T-helper 2 cell treated with Interferon-gamma antibody and Interleukin-4, amounts not matched to agents 100 ng/mL and 5 ng/mL, for 36 hours (primary cell): ENCODE measurements around the gene GBGT1. TPM values are rescaled to one million over a fixed set of nuclear protein-coding genes. Genes with fewer than 3 reads are reported as not detected.

Source experiments
- intact Hi-C: fragments of 100-400 bp; cut with micrococcal nuclease; formaldehyde crosslinking; loops from one replicate; pipeline ENCODE4 v1.15.1; 2023
- total RNA-seq: library from RNA; stranded (reverse); gene quantifications from 2 replicates; pipeline ENCODE4 v1.2.3, GENCODE V29; 2022

Gene GBGT1
- total RNA-seq, 1 donor from 2014 or later = 6.7 TPM

DNA sequence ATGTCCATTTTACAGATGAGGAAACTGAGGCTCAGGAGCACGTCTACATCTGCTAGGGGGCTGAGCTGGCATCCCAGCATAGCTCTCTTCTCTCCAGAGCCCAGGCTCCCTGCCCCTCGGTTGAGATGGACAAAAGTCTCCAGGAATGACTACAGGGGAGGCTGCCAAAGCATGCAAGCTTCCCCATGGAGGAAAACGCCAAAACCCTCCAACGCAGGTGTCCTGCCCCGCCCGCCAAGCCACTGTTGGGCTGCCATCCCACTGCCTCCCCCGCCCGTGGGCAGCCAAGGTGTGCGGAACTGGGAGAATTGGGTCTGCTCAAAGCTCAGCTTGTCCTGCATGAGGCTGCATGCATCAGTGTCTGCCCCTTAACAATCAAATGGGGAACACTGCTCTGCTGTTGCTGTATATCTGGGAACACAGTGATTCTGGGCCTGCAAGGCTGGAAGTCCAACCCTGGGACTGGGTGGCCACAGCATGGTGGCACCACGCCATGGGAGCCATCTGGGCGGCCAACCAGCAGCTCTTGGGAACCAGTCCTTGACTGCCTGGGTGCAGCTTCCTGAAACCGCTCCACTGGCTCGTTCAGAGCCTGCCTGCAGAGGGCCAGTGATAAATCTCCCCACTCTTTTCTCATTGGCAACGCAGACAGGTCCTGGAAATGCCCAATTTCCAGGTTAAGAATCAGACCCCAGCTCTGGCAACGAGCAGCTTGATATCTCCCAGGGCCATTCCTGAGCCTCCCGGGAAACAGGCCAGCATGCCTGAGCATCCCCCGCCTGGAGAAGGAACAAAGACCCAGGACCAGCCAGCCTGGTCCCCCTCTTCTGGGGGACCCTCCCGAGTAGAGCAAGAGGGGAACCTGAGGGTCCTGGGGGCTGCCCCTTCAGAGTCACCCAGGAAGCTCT lies 46.2 kb downstream of the GBGT1 start:
- intact Hi-C loops = no loop called here

DNA sequence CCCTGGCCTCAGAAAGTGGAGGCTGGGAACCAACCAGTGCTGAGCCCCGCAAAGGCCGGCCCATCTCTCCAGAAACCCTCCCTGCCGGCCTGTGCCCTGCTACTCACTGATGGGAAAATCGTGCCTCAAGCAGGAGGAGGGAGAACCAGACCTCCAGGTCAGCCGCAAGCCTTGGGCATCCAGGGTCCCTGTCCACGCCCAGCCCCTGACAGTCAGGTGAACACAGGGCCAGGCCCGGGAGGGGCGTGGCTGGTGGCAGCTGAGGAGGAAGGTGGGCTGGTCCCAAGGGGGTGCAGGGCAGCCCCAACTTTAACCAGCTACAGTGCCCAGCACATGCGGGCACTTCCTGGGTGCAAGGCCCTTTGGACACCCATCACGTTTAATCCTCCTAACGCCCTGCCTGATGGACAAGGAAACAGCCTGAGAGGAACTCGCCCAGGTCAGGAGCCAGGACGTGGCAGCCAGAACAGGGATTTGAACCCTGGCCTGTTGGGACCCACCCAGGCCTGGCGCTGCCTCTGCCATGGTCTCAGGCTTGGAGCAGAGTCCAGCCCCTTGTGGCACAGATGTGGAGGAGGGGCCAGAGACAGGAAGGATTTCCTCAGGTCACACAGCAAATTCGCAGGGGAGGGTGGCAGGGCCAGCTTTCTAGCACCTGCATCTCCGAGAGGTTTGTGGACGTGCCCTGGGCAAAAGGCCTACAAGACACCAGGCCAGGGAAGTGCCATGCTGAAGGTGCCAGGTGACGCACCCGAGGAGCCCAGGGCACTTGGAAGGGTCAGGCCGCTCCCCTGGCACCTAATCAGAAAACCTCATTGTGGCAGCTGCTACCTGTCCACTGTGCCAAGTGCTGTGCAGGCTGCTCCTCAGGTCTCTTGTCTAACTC lies 47.1 kb downstream of the GBGT1 start:
- intact Hi-C loops = no loop called here

DNA sequence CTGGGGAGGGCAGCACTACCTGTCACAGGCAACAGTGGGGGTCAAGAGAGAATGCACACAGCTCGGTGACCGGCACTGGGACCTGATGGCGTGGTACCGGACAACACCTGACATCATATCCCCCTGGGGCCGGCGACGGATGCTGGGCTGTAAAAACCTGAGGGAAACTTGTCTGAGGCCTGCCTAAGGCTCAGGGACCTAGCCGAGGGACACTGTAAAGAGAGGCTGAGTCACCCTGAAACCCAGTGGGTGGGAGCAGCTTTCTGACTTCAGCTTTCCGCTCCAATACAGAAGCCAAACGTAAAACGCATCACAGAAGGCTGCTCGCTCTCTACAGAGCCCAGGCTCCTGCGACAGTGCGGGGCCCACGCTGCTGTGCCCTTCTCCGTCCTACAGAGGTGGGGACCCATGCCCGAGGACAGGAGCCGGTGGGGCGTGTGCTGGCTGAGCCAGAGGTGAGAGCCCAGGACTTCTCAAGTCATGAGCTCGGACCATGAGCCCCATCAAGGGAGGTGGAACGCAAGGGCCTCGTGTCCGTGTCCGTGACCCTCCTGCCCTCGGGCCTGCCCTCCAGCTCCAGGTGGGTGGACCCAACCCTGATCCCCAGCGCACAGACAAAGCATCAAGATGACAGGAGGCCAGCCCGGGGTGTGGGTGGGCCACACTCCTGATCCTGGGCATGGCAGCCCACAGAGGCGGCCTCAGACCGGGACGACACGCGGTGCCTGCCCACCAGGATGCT lies 47.9 kb downstream of the GBGT1 start:
- intact Hi-C loops = no loop called here

DNA sequence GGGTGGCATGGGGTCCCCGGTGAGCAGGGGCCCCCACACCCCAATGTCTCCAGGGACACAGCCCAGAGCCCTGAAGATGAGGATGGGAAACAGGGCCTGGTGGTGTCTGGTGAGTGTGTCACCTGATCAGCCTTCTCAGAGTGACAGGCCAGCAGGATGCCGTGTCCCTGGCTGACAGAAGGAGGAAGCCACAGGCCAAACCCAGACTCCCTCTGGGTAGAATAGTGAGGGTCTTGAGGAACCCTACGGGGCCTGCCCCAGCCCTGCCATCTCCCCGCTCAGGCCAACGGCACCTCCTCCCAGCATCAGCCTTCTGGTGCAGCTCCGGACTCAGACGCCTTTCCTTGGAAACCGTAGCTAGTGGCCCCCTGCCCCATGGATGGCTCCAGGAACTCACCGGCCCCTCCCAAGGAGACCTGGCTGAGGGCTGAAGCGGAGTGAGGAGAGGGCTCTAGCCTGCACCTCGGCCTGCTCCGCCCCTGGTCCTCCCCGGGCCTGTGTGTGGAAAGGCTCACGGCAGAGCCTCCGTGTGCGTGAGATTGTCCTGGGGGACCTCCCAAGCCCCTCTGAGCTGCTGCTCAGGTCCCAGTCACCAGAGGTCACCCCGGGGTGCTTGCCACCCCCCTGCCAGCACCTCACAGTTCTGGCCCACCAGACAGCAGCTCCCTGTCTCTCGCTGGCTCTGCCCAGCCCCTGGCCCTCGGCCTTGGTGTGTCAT lies 48.7 kb downstream of the GBGT1 start:
- intact Hi-C loops = no loop called here

DNA sequence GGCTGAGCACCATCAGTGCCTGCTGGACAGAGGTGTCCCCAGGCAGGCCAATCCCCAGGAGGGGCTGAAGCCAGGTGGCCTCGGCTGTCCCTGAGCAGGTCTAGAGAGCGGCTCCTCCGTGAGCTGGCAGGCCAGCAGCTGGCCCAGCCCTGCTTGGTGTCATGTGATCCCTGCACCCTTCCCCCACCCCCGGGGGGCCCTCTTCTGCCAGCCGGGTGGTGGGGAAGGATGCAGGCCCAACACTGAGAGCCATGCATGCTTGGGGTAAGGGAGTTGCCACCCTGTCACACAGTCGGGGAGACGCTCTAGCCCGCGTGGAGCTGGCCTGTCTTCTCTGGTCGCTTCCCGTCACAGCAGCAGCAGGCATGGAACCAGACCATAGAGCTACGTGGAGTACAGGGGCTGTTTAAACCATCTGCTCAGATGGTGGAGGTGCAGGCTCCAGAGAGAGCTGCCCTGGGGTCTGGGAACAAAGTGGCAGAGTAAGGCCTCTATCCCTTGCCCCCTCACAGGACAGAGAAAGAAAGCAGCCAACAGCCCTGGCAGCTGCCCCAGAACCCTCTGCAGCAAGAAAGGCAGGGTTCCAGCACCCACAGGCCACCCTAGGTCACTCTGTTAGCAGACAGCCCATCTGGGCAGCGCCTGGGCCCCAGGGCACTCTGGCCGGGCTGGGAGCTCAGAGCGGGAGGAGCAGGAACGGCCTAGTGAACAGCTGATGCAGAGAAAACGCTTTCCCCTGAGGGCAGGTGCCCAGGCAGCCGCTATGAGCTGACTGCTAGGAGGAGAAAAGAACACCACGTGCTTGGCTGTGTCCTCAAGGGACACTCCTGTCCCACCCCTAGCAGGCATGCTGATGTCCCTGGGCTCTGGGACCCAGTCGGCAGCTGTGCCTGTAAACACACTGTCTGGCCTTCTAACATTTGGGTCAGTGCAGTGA lies 49.5 kb downstream of the GBGT1 start:
- intact Hi-C loops = no loop called here

DNA sequence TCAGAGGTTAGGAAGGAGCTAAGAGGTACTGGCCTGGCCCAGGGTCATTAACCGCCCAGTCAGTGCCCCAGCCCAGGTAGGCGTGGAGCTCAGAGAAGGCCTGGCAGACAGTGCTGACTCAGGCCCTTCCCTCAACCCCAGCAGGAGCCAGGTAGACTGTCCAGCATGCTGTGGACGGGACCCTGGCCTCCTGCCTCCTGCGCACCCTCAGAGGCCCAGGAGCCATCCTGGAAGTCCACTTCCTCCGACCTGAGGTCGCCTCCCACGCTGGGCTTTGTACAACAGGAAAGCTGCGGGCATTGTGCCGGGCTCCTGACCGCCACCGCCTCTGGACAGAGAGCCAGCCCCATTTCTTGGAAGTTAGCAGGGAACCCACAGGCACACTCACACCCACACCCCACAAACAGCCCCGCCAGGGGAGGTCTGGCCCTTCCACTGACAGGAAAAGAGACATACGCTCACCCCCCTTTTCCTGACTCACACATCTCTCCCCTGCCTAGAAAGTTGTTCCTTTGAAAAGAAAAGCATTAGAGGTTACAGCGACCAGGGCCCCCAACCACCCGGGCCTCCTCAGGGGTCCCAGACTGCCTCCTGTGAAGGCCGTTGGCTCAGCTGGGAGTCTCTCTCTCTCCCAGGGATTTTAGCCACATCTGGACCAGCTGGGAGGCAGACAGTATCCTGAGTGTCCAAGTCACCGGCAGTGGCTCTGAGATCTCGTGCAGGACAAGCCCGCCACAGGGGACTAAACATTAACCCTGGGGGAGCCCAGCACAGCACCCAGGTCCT lies 50.4 kb downstream of the GBGT1 start:
- intact Hi-C loops = no loop called here

DNA sequence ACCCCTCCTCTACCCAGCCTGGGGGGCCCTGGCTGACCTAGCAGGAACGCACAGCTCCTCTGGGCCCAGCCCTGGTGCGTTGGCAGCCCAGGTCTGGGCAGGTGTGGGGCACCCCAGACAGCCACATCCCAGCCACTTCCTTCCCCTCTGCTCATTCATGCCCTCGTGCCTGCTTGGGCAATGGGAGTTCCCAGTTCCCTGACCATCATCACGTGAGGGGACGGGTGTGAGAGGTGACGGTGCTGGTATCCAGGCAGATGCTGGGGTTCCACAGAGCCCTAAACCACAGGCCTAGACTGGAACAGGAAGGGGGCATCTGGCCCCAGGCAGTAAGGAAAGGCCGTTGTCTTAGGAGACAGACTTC lies 51.1 kb downstream of the GBGT1 start:
- intact Hi-C loops = no loop called here

DNA sequence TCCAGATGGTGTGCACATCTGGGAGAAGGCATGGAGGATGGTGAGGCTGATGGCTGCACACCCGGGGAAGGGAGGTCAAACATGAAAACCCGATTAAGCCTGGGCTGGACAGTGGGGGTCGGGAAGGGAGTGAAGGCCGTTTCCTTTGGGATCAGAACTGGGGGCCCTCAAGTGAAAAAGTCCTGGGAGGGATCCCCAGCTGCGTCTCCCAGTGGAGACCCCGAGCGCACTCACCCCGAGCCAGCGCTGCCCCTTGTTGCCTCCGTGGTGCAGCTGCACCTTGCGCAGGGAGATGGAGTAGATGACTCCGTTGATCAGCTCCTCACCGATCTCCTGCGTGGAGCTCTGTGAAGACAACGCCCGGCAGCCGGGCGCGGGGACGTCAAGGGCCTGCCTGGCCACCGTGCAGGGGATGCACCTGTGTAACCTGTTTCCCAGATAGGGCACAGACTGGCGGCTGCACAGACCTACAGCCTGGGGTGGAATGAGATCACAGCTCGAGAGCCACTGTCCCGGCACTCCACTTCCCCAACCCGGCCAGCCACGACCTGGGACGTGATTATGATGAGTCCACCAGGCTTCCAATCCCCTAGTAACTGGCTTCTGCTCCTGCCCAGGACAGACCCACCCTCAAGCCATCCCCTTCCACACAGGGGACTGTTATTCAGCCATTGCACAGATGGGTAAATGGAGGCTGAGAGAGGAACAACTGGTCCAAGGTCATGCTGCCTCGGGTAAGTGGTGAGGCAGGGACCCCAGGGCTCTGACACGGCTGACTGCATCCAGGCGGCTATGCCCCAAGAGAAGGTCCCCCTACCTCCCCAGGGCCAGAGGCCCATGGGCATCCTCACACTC lies 51.7 kb downstream of the GBGT1 start:
- intact Hi-C loops = no loop called here

DNA sequence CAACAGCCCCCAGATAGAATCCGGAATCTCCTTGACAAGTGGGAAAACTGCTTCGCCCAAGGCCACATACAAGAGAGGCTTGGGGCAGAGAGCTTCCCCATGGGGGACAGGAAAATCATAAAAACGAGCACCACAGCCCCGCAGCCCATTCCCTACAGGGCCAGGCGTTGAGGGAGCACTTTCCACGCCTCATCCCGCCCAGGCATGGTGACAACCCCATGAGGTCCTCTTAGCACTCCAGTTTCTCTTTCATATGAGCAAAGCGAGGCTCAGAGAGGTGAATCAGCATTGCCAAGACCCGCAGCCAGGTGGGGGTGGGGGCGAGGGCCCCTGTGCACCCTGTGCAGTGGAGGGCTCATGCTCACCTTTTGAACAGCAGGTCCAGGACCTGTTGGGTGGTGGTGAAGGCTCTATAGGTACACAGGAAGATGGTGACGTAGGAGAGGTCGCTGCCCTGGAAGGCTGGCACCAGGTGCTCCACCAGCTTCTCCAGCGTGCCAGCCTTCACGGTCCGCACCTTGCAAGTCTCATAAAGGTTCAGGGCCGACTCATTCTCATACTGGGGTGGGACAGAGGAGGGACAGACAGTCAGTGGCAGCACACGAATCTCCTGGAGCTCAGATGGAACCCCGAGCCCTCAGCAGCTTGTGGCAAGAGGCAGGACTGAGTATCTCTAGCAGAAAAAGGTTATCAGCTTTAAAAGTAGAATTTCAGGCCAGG lies 53.6 kb downstream of the GBGT1 start:
- intact Hi-C loops = no loop called here

DNA sequence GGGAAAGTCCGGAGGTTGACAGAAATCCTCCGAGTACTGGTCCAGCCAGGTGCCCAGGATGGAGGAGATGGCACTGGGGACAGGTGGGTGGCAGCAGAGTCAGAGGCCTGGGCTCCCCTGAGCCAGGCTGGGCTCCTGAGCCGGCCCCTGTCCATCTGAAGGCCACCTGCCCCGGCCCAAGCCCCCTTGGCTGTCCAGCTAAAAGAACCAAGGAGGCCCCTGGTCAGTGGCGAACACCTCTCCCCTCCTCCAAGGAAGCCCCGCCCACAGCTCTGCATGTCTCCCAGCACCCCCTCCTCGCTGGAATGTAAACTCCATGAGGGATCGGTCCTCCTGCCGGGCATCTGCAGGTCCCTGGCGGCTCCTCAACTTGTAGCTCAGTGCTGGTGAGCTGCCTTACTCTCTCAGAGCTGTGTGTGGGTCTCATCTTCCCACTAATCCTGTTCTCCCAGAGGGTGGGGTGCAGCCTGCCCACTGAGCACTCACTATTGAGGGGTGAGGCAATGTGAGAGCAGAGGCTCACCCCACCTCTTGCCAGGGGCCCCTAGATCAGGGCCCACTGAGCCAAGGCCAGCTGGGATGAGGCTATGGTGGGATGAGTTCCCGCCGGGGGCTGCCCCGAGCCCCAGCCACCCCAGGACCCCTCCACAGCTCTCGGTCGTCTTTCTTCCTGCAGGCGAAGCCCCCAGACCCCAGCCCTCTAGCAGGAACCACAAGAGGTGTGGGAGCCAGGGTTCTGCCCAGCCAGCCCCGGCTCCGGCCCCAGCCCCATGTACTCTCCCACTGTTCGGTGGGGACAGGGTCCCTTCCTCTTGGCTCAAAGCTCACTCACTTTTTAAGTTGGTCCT lies 54.7 kb downstream of the GBGT1 start:
- intact Hi-C loops = no loop called here

DNA sequence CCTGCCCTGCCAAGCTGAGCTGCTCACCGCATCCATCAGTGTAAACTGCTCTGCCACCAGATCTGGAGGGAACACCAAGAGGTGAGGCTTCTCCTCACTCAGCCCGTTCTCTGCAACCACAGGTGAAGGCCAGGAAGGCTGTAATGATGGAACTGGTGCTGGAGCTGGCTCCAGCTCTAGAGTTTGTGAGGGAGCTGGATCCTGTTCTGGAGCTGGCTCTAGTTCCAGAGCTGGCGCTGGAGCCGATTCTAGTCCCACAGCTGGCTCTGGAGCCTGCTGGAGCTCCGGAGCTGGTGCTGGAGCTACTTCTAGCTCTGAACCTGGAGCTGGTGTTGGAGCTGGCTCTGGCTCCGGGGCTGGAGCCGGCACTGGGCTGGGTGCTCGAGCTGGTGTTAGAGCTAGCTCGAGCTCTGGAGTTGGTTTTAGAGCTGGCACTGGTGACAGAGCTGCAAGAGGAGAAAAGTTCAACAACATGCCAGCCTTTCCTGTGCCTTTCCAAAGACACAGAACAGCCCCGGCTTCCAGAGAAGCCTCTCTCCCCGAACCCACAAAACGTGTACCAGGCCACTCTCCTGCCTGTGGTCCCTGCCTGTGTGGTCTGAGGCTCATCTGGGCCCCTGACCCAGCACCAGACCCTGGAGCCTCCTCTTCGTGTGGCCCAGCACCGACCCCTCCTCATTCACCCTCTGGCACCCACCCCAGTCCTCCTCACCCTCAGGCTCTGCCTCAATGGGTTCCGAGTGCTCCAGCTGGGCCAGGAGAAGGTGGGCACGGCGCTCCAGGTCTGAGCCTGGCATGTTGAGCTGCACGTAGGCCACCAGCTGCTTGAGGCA lies 55.5 kb downstream of the GBGT1 start:
- intact Hi-C loops = no loop called here

DNA sequence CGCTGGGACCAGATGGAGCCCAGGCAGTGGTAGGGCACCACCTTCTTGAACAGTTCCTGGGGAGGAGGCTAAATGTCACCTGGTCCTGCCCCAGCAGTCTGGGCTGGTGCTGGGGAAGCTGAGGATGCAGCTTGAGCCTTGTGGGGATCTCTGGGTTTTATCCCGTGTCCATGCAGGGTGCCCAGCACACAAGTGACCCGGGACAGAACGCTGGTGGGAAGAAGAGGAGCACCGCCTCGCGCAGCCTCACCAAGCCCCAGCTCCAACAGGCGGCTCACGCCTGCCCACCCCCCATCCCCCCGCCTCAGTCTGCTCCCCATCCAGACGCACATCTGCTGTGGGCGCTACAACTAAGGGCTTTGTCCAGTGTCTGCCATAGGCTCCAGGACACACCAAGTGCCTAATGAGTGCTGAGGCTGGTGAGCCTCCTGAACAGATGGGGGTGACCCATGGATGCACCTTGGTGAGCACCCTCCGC lies 56.4 kb downstream of the GBGT1 start:
- intact Hi-C loops = no loop called here

DNA sequence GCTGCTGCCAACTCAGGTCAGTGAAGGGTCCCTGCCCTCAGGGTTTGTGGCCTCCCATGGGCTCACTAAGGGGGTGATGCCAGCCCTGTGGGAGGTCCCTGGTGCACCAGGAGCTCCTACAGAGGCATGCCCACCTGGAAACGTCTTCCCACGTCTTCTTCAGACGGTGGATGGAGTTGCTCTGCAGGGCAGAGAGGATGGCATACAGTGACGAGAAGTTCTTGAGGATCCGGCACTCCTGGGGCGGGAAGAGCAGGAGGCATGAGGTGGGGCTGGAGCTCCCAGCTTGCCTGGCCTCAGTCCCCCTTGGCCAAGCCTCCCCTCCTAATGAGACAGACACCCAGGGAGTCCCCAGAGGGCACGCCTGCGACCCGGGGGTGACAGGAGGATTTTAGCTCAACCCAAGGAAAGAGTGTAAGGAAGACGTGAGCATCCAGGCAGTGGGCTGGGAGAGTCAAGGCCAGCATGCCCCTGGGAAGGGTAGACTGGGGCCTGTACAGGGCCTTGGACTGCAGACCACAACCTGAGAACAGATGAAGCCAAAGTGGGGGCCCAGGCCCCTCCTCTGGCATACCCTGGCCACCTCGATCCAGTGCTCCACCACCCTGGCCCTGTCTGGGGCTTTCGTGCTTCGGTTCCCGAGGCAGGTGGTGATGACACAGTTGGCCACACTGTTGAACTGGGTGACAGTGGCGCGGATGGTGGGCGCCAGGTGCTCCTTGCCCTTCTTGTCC lies 57.0 kb downstream of the GBGT1 start:
- intact Hi-C loops = no loop called here

DNA sequence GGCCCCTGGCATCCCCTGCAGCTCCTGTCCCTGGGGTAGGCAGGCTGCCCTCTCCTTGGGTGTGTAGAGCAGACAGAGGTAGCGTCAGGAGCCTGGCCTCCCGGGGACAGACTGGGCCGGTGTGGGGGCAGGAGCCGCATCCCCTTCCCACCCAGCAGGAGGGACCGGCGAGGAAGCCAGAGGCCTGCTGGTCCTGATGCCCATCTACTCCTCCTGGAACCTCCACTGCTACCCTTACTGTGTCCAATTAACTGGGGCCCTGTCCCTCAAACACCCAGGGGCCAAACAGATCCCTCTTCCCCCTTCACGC lies 58.3 kb downstream of the GBGT1 start:
- intact Hi-C loops = no loop called here
